ENCODE measurements around the gene LRRC27. TPM values are rescaled to one million over a fixed set of nuclear protein-coding genes. Genes with fewer than 3 reads are reported as not detected.
A peak's percentile ranks its signal among the peaks of the same experiment; 100 is the strongest.

The LRRC27 gene
- total and polyA plus RNA-seq, 2 donors (not counting 1 experiment from before 2014, with no cell fraction given): 23.6 to 25.6 TPM

GRCh38 chr10:132400041-132400546, 68.1 kb downstream of the LRRC27 start:
- CTCF ChIA-PET: interaction anchor here (1.0 to 1.3 kb wide), 2 partner anchors 47 to 52 kb away, joined by 3 read pairs; no protein-coding TSS in a partner anchor
- Histone ChIP-seq H3K79me2 (ENCODE audit: control insufficient read depth, insufficient read depth, low read length) (peaks cover 39% of the 10 kb centered on the region), H3K27ac (ENCODE audit: low read length in 2 of 2) (peak overlapping the region; percentile 6 to 70), H4K20me1 (ENCODE audit: control insufficient read depth, insufficient read depth, low read length, poor library complexity, severe bottlenecking) (peaks cover 52% of the 10 kb centered on the region), H3K4me1 (ENCODE audit: control insufficient read depth in 2 of 2, insufficient read depth in 2 of 2, low read length in 2 of 2) (peaks cover 56 to 59% of the 10 kb centered on the region in 2 donors), H3K9me3 (ENCODE audit: control extremely low read depth in 1 of 3, control insufficient read depth in 2 of 3, insufficient read depth in 1 of 3, low read length in 2 of 3) (no peaks in the 10 kb centered on the region), H3K9ac (ENCODE audit: low read length) (no peak overlapping the region), H3K27me3 (replicated peaks in 1 of 4; ENCODE audit: control extremely low read depth in 1 of 4, control insufficient read depth in 3 of 4, insufficient read depth in 4 of 4, low read length in 3 of 4) (no peaks in the 10 kb centered on the region), H2AFZ (ENCODE audit: insufficient read depth, low read depth, low read length, poor library complexity, severe bottlenecking) (no peak overlapping the region), H3K4me2 (replicated peaks; ENCODE audit: low read depth, low read length, poor library complexity, severe bottlenecking) (peak overlapping the region; percentile 54), H3K36me3 (replicated peaks in 1 of 2; ENCODE audit: control extremely low read depth in 1 of 2, control insufficient read depth in 1 of 2, extremely low read depth in 1 of 2, insufficient read depth in 2 of 2, low read length in 1 of 2) (peaks cover 0 to 1% of the 10 kb centered on the region in 2 experiments), H3K4me3 (ENCODE audit: control extremely low read depth in 1 of 5, extremely low read depth in 1 of 5, insufficient read depth in 1 of 5, low read depth in 2 of 5, low read length in 4 of 5) (no peak overlapping the region)
- POLR2A ChIA-PET: no interaction called here
- Mint-ChIP-seq H3K4me1 (peaks cover 53% of the 10 kb centered on the region), H3K4me3 (peak overlapping the region; percentile 16), H3K27me3 (no peaks in the 10 kb centered on the region), H3K9me3 (ENCODE audit: insufficient read depth) (no peaks in the 10 kb centered on the region), H3K27ac (peak overlapping the region; percentile 82)
- ATAC-seq (ENCODE audit: low read depth): no peak
- WGBS (ENCODE audit: insufficient coverage): 81% methylated on average over 9 of the region's 9 CpGs
- DNase-seq: no peak
- intact Hi-C loops (cut with micrococcal nuclease): no loop called here
- no peak for TF ChIP-seq CTCF (IDR thresholded peaks at IDR 0.05)
- TF ChIP-seq EZH2 (IDR thresholded peaks at IDR 0.05; ENCODE audit: borderline replicate concordance, insufficient read depth, low read depth, low read length, poor library complexity, severe bottlenecking): no peak

- no peaks in the 10 kb centered on the region for H3K27me3 Mint-ChIP-seq
- TF ChIP-seq CTCF (IDR thresholded peaks at IDR 0.05) (no peak), EZH2 (IDR thresholded peaks at IDR 0.05; ENCODE audit: borderline replicate concordance, insufficient read depth, low read depth, low read length, poor library complexity, severe bottlenecking) (no peak)
- no peaks in the 10 kb centered on the region for H3K27me3 ChIP-seq (replicated peaks in 1 of 4; ENCODE audit: control extremely low read depth in 1 of 4, control insufficient read depth in 3 of 4, insufficient read depth in 4 of 4, low read length in 3 of 4)
- peak overlapping the region; percentile 5 to 70 for H3K27ac ChIP-seq (ENCODE audit: low read length in 2 of 2)
- POLR2A ChIA-PET: no interaction called here
- ATAC-seq (ENCODE audit: low read depth) (no peak), DNase-seq (no peak)
- peaks cover 0 to 7% of the 10 kb centered on the region in 2 experiments for H3K36me3 ChIP-seq (replicated peaks in 1 of 2; ENCODE audit: control extremely low read depth in 1 of 2, control insufficient read depth in 1 of 2, extremely low read depth in 1 of 2, insufficient read depth in 2 of 2, low read length in 1 of 2)
- CTCF ChIA-PET: interaction anchor here (1.3 to 2.7 kb wide), 2 partner anchors 43 to 51 kb away, joined by 3 to 9 read pairs; no protein-coding TSS in a partner anchor
- no peak overlapping the region for H2AFZ ChIP-seq (ENCODE audit: insufficient read depth, low read depth, low read length, poor library complexity, severe bottlenecking)
- H3K4me3 ChIP-seq (ENCODE audit: control extremely low read depth in 1 of 5, extremely low read depth in 1 of 5, insufficient read depth in 1 of 5, low read depth in 2 of 5, low read length in 4 of 5): no peak overlapping the region
- H3K9ac ChIP-seq (ENCODE audit: low read length): no peak overlapping the region
- H3K4me3 Mint-ChIP-seq: peak overlapping the region; percentile 16
- peaks cover 39% of the 10 kb centered on the region for H3K79me2 ChIP-seq (ENCODE audit: control insufficient read depth, insufficient read depth, low read length)
- peak overlapping the region; percentile 82 for H3K27ac Mint-ChIP-seq
- peak overlapping the region; percentile 54 for H3K4me2 ChIP-seq (replicated peaks; ENCODE audit: low read depth, low read length, poor library complexity, severe bottlenecking)
- intact Hi-C loops (cut with micrococcal nuclease): no loop called here
- H3K4me1 ChIP-seq (ENCODE audit: control insufficient read depth in 2 of 2, insufficient read depth in 2 of 2, low read length in 2 of 2): peaks cover 50 to 53% of the 10 kb centered on the region in 2 donors
- 57% methylated on average over 16 of the region's 17 CpGs for WGBS (ENCODE audit: insufficient coverage)
- H3K9me3 ChIP-seq (ENCODE audit: control extremely low read depth in 1 of 3, control insufficient read depth in 2 of 3, insufficient read depth in 1 of 3, low read length in 2 of 3): no peaks in the 10 kb centered on the region
- H3K4me1 Mint-ChIP-seq: peaks cover 51% of the 10 kb centered on the region
- peaks cover 46% of the 10 kb centered on the region for H4K20me1 ChIP-seq (ENCODE audit: control insufficient read depth, insufficient read depth, low read length, poor library complexity, severe bottlenecking)
- no peaks in the 10 kb centered on the region for H3K9me3 Mint-ChIP-seq (ENCODE audit: insufficient read depth)
These were observed 68.7 kb downstream of the LRRC27 start for GRCh38 chr10:132400547-132401151.
